Measurements from ENCODE around the gene EPB41L3. TPM values are rescaled to one million over a fixed set of nuclear protein-coding genes. Genes with fewer than 3 reads are reported as not detected.

EPB41L3 gene
- total RNA-seq, 4 donors from 2014 or later: 27.3 to 40.4 (median 34.6) TPM

DNA sequence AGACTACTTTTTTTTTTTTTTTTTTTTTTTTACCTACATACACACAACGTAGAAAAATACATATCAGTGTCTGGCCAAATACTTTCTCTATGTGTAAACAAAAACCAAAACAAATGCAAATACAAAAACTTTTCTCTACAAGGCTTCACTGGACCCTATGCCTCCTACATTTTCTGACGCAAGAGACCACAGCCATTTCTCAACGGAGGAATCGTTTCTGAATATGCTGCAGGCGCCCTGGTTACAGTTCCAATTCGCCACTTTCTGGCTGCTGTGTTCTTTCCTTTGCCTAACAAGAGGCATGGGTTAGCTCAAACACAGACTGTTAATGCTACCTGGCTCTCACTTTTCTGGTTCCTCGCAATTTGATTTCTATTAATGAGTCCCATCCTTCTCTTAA, 96.4 kb downstream of the EPB41L3 start:
- Histone ChIP-seq H3K9me3 (no peaks in the 10 kb centered on the region), H3K27ac (no peak overlapping the region), H3K4me1 (no peaks in the 10 kb centered on the region), H3K36me3 (no peaks in the 10 kb centered on the region), H3K27me3 (no peaks in the 10 kb centered on the region), H3K4me3 (replicated peaks in 1 of 3) (no peak overlapping the region)
- intact Hi-C loops (cut with DNase I): no loop called here
- WGBS, 2 donors: 92 to 95% methylated on average over 7 of the region's 7 CpGs
- no peak for TF ChIP-seq POLR2A (IDR thresholded peaks at IDR 0.05)
- TF ChIP-seq, protein P1, sequence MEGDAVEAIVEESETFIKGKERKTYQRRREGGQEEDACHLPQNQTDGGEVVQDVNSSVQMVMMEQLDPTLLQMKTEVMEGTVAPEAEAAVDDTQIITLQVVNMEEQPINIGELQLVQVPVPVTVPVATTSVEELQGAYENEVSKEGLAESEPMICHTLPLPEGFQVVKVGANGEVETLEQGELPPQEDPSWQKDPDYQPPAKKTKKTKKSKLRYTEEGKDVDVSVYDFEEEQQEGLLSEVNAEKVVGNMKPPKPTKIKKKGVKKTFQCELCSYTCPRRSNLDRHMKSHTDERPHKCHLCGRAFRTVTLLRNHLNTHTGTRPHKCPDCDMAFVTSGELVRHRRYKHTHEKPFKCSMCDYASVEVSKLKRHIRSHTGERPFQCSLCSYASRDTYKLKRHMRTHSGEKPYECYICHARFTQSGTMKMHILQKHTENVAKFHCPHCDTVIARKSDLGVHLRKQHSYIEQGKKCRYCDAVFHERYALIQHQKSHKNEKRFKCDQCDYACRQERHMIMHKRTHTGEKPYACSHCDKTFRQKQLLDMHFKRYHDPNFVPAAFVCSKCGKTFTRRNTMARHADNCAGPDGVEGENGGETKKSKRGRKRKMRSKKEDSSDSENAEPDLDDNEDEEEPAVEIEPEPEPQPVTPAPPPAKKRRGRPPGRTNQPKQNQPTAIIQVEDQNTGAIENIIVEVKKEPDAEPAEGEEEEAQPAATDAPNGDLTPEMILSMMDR (IDR thresholded peaks at IDR 0.05): no peak
- DNase-seq: no peak

GRCh38 chr18:5444847-5445246, 99.0 kb downstream of the EPB41L3 start:
- 81 to 90% methylated on average over 4 of the region's 4 CpGs for whole genome bisulfite sequencing, 2 donors
- Histone ChIP-seq H3K27me3 (no peaks in the 10 kb centered on the region), H3K4me3 (replicated peaks in 1 of 3) (no peak overlapping the region), H3K9me3 (no peaks in the 10 kb centered on the region), H3K27ac (no peak overlapping the region), H3K36me3 (no peaks in the 10 kb centered on the region), H3K4me1 (no peaks in the 10 kb centered on the region)
- TF ChIP-seq POLR2A (IDR thresholded peaks at IDR 0.05): no peak
- TF ChIP-seq, protein P1 (IDR thresholded peaks at IDR 0.05): no peak
- DNase-seq: no peak
- intact Hi-C loops (cut with DNase I): no loop called here

- Histone ChIP-seq H3K4me1 (no peaks in the 10 kb centered on the region), H3K27me3 (no peaks in the 10 kb centered on the region), H3K9me3 (no peaks in the 10 kb centered on the region), H3K27ac (no peak overlapping the region), H3K36me3 (no peaks in the 10 kb centered on the region), H3K4me3 (replicated peaks in 1 of 3) (no peak overlapping the region)
- no peak for TF ChIP-seq POLR2A (IDR thresholded peaks at IDR 0.05)
- TF ChIP-seq, protein P1 (IDR thresholded peaks at IDR 0.05): no peak
- intact Hi-C loops (cut with DNase I): no loop called here
- WGBS, 2 donors: 63 to 79% methylated on average over 3 of the region's 3 CpGs
- DNase-seq: no peak
Measured at GRCh38 chr18:5444269-5444668, 99.5 kb downstream of the EPB41L3 start.

DNA sequence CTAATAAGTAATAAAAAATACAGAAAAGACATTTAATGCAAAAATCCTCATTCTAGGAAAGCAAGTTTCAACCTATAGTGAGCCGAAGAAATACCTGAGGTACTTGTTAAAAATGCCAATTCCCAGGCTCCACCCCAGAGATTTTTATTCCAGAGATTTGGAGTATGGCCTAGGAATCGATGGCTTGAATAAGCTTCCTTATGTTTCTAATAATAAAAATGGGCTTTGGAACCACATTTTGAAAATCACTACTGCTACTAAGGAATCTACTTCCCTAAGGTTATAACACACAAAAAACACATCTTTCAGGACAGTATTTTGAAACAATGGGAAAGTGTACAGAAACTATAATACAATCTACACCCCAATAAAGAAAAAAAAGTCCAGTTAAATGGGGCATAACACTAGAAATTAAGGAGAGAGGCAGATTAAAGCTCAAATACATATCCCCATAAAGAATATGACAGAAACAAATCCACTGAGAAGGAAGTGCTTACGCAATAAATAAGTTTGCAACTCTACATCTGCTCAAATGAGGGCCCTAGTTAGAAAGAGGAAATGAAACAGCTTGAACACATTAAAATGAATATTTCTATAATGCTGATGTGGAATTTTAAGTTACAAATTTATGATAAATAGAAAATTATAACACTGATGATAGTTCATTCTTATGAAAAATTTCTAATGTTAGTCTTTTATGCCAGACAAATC, 103.7 kb downstream of the EPB41L3 start:
- H3K9me3 ChIP-seq: no peaks in the 10 kb centered on the region
- intact Hi-C loops (cut with DNase I): no loop called here
- H3K4me1 ChIP-seq: no peaks in the 10 kb centered on the region
- no peak for DNase-seq
- H3K27ac ChIP-seq: no peak overlapping the region
- 83 to 87% methylated on average over 3 of the region's 3 CpGs for WGBS, 2 donors
- no peak overlapping the region for H3K4me3 ChIP-seq (replicated peaks in 1 of 3)
- no peaks in the 10 kb centered on the region for H3K36me3 ChIP-seq
- no peak for TF ChIP-seq POLR2A (IDR thresholded peaks at IDR 0.05)
- TF ChIP-seq, protein P1 (IDR thresholded peaks at IDR 0.05): no peak
- no peaks in the 10 kb centered on the region for H3K27me3 ChIP-seq

GRCh38 chr18:5434425-5434824, 109.4 kb downstream of the EPB41L3 start:
- TF ChIP-seq, protein P1 (IDR thresholded peaks at IDR 0.05): no peak
- no peak for TF ChIP-seq POLR2A (IDR thresholded peaks at IDR 0.05)
- intact Hi-C loops (cut with DNase I): no loop called here

More at GRCh38 chr18:5434425-5434824, 109.4 kb downstream of the EPB41L3 start:
- H3K4me1 ChIP-seq: no peaks in the 10 kb centered on the region
- no peak for DNase-seq
- no peaks in the 10 kb centered on the region for H3K9me3 ChIP-seq
- no peak overlapping the region for H3K4me3 ChIP-seq (replicated peaks in 1 of 3)
- H3K27me3 ChIP-seq: no peaks in the 10 kb centered on the region
- H3K27ac ChIP-seq: no peak overlapping the region
- no peaks in the 10 kb centered on the region for H3K36me3 ChIP-seq
- 87 to 90% methylated on average over 4 of the region's 4 CpGs for WGBS, 2 donors

All from thyroid gland (tissue), 4 donors.